ENCODE data around the gene PLCE1. TPM values are rescaled to one million over a fixed set of nuclear protein-coding genes. Genes with fewer than 3 reads are reported as not detected.

Gene PLCE1
- total RNA-seq, 1 experiment from 2014 or later = 0.22 TPM

GRCh38 chr10:94023906-94024305, 30.2 kb downstream of the PLCE1 start:
- DNase-seq (ENCODE audit: low spot score) = no peak

GRCh38 chr10:94024407-94024806, 30.7 kb downstream of the PLCE1 start:
- DNase-seq (ENCODE audit: low spot score) = no peak

- DNase-seq (ENCODE audit: low spot score) = no peak
Measured at GRCh38 chr10:94025806-94026205, 32.1 kb downstream of the PLCE1 start.

GRCh38 chr10:94027197-94027596, 33.5 kb downstream of the PLCE1 start:
- no peak for DNase-seq (ENCODE audit: low spot score)

- no peak for DNase-seq (ENCODE audit: low spot score)
Measured at GRCh38 chr10:94029955-94030354, 36.2 kb downstream of the PLCE1 start.

- no peak for DNase-seq (ENCODE audit: low spot score)
Measured at GRCh38 chr10:94035982-94036765, 42.4 kb downstream of the PLCE1 start.

GRCh38 chr10:94036766-94037033, 43.0 kb downstream of the PLCE1 start:
- DNase-seq (ENCODE audit: low spot score) = no peak

- no peak for DNase-seq (ENCODE audit: low spot score)
Measured at GRCh38 chr10:94037286-94037685, 43.6 kb downstream of the PLCE1 start.

GRCh38 chr10:94038024-94038423, 44.3 kb downstream of the PLCE1 start:
- DNase-seq (ENCODE audit: low spot score) = peak; percentile 34

GRCh38 chr10:94041206-94041605, 47.5 kb downstream of the PLCE1 start:
- DNase-seq (ENCODE audit: low spot score) = no peak

GRCh38 chr10:94042001-94042833, 48.5 kb downstream of the PLCE1 start:
- DNase-seq (ENCODE audit: low spot score) = peak; percentile 71

- DNase-seq (ENCODE audit: low spot score) = no peak
Measured at GRCh38 chr10:94042834-94043175, 49.1 kb downstream of the PLCE1 start.

Other genes with a start within 250 kb of the PLCE1 start
- not detected in 2 replicates for gene LGI1, start 236.0 kb upstream of the PLCE1 start, total RNA-seq (2014; rRNA removed; shearing (Covaris generic))
- gene SLC35G1, start 100.0 kb upstream of the PLCE1 start, total RNA-seq (2014; rRNA removed; shearing (Covaris generic)) = 5.3 and 6.0 TPM in 2 replicates